Thyroid gland (tissue), 4 donors: ENCODE measurements around the gene ANKRD6.

Source experiments
- POLR2A ChIP-seq, 2 donors: fragments of 450-650 bp; IDR thresholded peaks; one replicate each; pipeline ENCODE4 v1.6.1; 2017; ENCODE audit warnings: antibody characterized with exemption in 2 of 2, mild to moderate bottlenecking in 2 of 2, moderate library complexity in 1 of 2
- TF ChIP-seq, protein P1 (sequence below), 6 experiments: fragments of 200-600 bp in 3 of 6; fragments of 450-650 bp in 3 of 6; sonication (generic) in 3 of 6; IDR thresholded peaks; one replicate each; pipeline ENCODE4 v1.5.1; 2016 to 2019; ENCODE audit warnings: antibody characterized with exemption in 6 of 6, mild to moderate bottlenecking in 2 of 6, inconsistent platforms in 1 of 6, moderate library complexity in 1 of 6

DNA sequence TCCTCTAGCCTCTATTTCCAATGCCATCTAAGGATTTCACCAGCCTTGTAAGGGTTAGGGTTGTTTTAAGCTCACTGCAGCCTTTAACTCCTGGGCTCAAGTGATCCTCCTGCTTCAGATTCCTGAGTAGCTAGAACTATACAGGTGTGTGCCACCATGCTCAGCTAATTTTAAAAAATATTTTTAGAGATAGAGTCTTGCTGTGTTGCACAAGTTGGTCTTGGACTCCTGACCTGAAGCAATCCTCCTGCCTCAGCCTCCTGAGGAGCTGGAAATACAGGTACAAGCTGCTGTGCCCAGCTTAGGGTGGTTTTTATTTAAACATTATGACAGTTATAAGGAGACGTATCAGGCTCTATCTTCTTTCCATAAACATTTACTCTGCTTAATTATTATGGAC, 26.5 kb downstream of the ANKRD6 start:
- TF ChIP-seq, protein P1, sequence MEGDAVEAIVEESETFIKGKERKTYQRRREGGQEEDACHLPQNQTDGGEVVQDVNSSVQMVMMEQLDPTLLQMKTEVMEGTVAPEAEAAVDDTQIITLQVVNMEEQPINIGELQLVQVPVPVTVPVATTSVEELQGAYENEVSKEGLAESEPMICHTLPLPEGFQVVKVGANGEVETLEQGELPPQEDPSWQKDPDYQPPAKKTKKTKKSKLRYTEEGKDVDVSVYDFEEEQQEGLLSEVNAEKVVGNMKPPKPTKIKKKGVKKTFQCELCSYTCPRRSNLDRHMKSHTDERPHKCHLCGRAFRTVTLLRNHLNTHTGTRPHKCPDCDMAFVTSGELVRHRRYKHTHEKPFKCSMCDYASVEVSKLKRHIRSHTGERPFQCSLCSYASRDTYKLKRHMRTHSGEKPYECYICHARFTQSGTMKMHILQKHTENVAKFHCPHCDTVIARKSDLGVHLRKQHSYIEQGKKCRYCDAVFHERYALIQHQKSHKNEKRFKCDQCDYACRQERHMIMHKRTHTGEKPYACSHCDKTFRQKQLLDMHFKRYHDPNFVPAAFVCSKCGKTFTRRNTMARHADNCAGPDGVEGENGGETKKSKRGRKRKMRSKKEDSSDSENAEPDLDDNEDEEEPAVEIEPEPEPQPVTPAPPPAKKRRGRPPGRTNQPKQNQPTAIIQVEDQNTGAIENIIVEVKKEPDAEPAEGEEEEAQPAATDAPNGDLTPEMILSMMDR (IDR thresholded peaks at IDR 0.05), result no peak
- no peak for TF ChIP-seq POLR2A (IDR thresholded peaks at IDR 0.05)
